Large intestine (tissue), 3 donors: ENCODE data around the gene PON3. TPM values are rescaled to one million over a fixed set of nuclear protein-coding genes. Genes with fewer than 3 reads are reported as not detected.

Experiments
- DNase-seq, 2 donors: peaks; one replicate each; pipeline versions ENCODE4 v3.0.0 to v3.0.0-alpha.2; 2013
- H3K27ac ChIP-seq: one replicate; pipeline ENCODE4 v1.5.1; 2013; ENCODE audit warnings: low read length
- H3K27me3 ChIP-seq: 2 replicates; pipeline ENCODE4 v1.6.1; 2013; ENCODE audit warnings: low read length; ENCODE audit not compliant: control insufficient read depth, insufficient read depth
- H3K36me3 ChIP-seq: 2 replicates; pipeline ENCODE4 v1.6.1; 2013; ENCODE audit warnings: low read length; ENCODE audit not compliant: control insufficient read depth, insufficient read depth
- H3K4me1 ChIP-seq: one replicate; pipeline ENCODE4 v1.6.1; 2013; ENCODE audit warnings: low read length; ENCODE audit not compliant: control insufficient read depth, insufficient read depth
- H3K4me3 ChIP-seq: one replicate; pipeline ENCODE4 v1.5.1; 2013; ENCODE audit warnings: low read length
- H3K9me3 ChIP-seq: one replicate; pipeline ENCODE4 v1.6.1; 2013; ENCODE audit warnings: mild to moderate bottlenecking, low read depth, low read length, moderate library complexity; ENCODE audit not compliant: control insufficient read depth
- WGBS: methylation state at CpG from one replicate; pipeline ENCODE4 v1.1.5; 2013; ENCODE audit warnings: low lambda C conversion rate; ENCODE audit not compliant: insufficient coverage; 5-methylcytosine and 5-hydroxymethylcytosine counted together
- polyA plus RNA-seq: library from polyadenylated mRNA; unstranded; fragments of 120-200 nt; gene quantifications from one replicate; pipeline ENCODE4 v1.2.1, GENCODE V29; 2013

PON3 gene
- polyA plus RNA-seq, 1 donor, result 10.6 TPM

DNA sequence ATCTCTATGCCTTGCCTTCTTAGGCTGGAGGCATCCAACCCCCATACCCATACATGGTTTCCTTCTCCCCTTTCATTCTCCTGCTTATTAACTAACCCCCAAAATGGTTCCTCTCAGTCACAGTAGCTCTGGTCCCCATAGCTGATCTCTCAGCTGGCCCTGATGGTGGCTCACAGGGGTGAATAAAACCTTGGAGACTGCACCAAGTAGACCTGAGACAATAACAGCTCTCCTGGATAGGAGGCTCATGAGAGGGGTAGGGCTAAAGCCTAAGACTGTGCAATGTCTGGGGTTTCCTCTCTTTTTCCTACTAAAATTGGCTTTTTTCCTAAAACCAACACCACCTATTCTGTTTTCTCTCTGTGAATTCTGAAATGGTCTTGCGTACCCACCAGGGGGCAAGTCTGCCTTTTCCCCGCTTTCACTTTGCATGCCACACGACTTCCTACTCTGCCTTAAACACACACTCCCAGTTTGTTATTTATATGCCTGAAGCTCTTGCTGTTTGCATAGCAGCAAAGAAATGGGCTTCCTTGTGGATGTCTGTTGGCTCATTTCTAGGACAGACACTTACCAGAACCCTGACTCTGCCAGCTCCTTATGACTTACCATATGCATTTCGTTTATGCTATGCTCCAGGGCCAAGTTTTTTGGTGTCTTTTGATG lies 53.4 kb downstream of the PON3 start:
- WGBS, result 68% methylated on average over 2 of the region's 4 CpGs
- Histone ChIP-seq H3K9me3 (no peaks in the 10 kb centered on the region), H3K27ac (no peak overlapping the region), H3K4me1 (no peaks in the 10 kb centered on the region), H3K36me3 (no peaks in the 10 kb centered on the region), H3K4me3 (no peak overlapping the region), H3K27me3 (no peaks in the 10 kb centered on the region)
- no peak for DNase-seq

DNA sequence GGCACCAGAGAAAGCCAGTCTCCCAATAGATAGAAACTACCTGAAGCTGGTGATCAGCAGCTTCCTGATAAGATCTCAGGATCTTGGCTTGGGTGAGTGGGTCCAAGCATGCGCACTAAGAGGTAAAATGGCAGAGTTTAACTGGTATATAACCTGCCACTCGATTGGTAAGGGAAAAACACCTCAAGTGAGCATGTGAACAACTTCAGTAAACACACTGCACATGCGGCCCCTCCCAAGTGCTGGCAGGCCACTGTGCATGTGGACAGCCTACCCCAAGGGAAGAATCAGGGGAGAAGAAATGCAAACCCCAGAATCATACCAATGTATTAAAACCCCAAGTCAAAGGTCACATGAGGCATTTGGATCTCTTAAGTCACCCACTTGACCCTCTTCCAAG lies 54.1 kb downstream of the PON3 start:
- Histone ChIP-seq H3K4me3 (no peak overlapping the region), H3K9me3 (no peaks in the 10 kb centered on the region), H3K4me1 (no peaks in the 10 kb centered on the region), H3K27me3 (no peaks in the 10 kb centered on the region), H3K36me3 (no peaks in the 10 kb centered on the region), H3K27ac (no peak overlapping the region)
- DNase-seq, result no peak
- WGBS, result no CpG with 5 or more reads among the region's 3 CpGs

DNA sequence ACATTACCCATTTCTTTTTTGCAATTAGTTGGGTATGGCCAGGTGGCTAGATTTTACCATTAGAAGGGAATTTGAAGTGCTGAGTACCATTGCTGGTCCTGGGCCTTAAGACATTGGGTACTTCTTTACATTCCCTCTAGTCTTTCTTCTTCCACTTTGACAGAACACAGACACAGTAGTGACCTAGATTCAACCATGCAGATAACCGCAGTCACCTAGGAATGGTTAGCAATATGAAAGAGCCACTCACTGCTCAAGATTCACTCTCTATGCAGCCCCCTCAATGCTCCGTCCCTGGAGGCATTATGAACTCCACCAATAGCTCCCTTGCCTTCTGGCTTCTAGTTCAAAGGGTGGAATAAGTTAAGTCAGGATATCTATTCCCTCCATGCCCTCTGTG lies 55.7 kb downstream of the PON3 start:
- H3K27me3 ChIP-seq, result no peaks in the 10 kb centered on the region
- H3K36me3 ChIP-seq, result no peaks in the 10 kb centered on the region
- no peak for DNase-seq
- H3K4me3 ChIP-seq, result no peak overlapping the region
- peaks cover 6% of the 10 kb centered on the region for H3K4me1 ChIP-seq
- H3K9me3 ChIP-seq, result no peaks in the 10 kb centered on the region
- WGBS, result no CpG with 5 or more reads among the region's 2 CpGs
- no peak overlapping the region for H3K27ac ChIP-seq

DNA sequence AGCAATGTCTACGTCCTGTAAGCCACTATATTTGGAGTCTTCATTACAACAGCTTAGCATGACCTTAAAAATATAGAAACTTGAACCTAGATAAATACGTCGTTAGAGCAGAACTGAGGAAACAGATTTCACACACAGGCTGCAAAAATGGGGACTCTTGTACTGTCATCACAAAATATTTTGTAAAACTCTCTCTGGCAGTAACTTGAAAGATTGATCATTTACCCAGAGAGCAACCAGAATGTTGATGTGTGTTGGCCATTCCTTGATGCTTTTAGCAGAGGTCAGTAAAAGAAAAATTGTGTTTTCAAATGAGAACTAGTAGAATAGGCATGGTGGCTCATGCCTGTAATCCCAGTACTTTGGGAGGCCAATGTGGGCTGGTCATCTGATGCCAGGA lies 57.3 kb downstream of the PON3 start:
- H3K36me3 ChIP-seq, result no peaks in the 10 kb centered on the region
- H3K27ac ChIP-seq, result no peak overlapping the region
- DNase-seq, result no peak
- no peaks in the 10 kb centered on the region for H3K27me3 ChIP-seq
- H3K9me3 ChIP-seq, result no peaks in the 10 kb centered on the region
- WGBS, result 90% methylated on average over 2 of the region's 3 CpGs
- peaks cover 6% of the 10 kb centered on the region for H3K4me1 ChIP-seq
- H3K4me3 ChIP-seq, result no peak overlapping the region

DNA sequence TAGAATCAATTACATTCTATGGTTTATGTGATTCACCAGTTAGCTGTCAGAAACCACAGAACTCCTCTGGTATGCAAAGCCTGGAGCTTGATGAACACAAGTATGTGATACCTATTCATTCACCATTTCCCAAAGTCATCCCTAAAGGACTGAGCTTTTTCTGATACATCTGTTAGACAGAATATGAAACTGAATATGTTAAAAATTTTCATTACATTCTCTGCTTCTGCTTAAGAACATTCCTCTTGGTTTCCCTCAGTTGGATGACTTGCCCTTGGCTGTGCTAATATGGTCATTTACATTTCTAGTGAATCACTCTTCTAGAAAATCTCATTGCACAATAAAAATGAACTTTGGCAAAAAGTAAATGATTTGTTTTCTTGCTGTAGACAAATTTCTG lies 61.1 kb downstream of the PON3 start:
- Histone ChIP-seq H3K36me3 (no peaks in the 10 kb centered on the region), H3K27ac (peak overlapping the region; percentile 37)

DNA sequence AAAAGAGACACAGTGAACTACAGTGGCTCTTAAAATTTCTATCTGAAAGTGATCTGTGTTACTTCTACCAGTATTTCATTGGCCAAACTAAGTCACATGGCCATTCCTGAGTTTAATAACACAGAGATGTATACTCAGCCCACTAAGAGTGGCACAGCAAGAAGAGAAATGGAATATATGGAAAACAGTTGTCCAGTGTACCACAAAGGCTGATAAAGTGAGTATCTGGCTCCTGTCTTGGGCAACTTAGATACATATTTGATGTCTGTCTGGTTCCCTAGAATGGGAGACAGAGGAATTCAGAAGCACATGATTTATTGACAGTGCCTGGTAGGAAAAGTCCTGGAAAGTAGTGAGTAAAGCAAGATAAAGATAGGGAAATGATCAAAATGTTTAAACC lies 61.7 kb downstream of the PON3 start:
- Histone ChIP-seq H3K36me3 (no peaks in the 10 kb centered on the region), H3K9me3 (no peaks in the 10 kb centered on the region), H3K4me1 (peaks cover 6% of the 10 kb centered on the region), H3K4me3 (no peak overlapping the region), H3K27ac (peak overlapping the region; percentile 37), H3K27me3 (no peaks in the 10 kb centered on the region)
- no peak for DNase-seq

More for the DNA sequence above, 61.1 kb downstream of the PON3 start:
- peaks cover 6% of the 10 kb centered on the region for H3K4me1 ChIP-seq
- DNase-seq, result no peak
- H3K4me3 ChIP-seq, result no peak overlapping the region
- no peaks in the 10 kb centered on the region for H3K9me3 ChIP-seq
- no peaks in the 10 kb centered on the region for H3K27me3 ChIP-seq

DNA sequence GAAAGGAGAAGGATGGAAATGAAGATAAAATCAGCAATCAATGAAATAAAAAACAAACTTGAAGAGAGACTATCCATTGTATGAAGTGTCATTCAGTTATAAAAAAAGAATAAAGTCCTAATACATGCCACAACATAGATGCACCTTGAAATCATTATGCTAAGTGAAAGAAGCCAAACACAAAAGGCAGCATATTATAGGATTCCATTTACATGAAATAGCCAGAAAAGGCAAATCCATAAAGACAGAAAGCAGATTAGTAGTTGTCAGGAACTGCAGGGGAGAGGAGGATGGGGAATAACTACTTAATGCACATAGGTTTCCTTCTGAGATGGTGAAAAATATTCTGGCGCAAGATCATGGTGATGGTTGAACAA lies 65.2 kb downstream of the PON3 start:
- H3K9me3 ChIP-seq, result no peaks in the 10 kb centered on the region
- WGBS, result 100% methylated on average over 1 of the region's 1 CpG
- H3K4me1 ChIP-seq, result peaks cover 5% of the 10 kb centered on the region
- H3K36me3 ChIP-seq, result no peaks in the 10 kb centered on the region
- no peaks in the 10 kb centered on the region for H3K27me3 ChIP-seq
- H3K27ac ChIP-seq, result no peak overlapping the region
- peak overlapping the region; percentile 16 for H3K4me3 ChIP-seq
- no peak for DNase-seq

DNA sequence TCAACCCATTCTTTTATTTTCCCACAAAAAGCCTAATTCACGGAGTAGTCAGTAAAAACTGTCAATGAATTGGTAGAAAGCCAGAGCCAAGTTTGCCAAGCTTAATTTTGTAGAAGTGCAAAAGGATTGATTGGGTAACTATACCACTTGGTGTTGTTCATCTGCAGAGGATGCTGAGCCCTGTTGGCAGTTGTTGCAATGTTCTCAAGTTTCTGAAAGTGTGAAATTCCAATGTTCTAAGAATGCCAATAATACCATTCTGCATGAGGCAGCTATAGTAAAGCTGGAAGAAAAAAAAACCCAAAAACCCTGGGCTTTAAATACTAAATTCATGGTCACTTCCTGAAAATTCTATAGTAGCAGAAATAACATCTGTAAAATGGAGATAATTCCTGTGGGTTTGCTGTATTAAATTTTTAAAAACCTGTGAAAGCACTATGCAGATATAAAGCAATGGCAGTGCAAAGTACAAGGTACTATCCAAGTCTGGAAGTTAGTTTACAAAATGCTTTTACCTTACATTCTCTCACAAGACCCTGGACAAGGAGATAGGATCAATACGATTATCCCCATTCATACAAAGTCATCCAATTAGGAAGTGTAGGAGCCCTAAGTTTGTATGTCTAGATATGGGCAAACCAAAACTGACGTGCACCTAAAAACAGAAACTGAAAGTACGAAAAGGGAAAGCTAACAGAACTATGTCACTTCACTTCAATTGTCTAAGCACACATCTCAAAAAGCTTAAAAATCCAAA lies 65.8 kb downstream of the PON3 start:
- Histone ChIP-seq H3K9me3 (no peaks in the 10 kb centered on the region), H3K36me3 (no peaks in the 10 kb centered on the region), H3K27me3 (no peaks in the 10 kb centered on the region), H3K4me1 (no peaks in the 10 kb centered on the region), H3K4me3 (peak overlapping the region; percentile 16), H3K27ac (no peak overlapping the region)
- 26% methylated on average over 2 of the region's 4 CpGs for WGBS
- DNase-seq, result peak in 1 of 2 donors; percentile 66

DNA sequence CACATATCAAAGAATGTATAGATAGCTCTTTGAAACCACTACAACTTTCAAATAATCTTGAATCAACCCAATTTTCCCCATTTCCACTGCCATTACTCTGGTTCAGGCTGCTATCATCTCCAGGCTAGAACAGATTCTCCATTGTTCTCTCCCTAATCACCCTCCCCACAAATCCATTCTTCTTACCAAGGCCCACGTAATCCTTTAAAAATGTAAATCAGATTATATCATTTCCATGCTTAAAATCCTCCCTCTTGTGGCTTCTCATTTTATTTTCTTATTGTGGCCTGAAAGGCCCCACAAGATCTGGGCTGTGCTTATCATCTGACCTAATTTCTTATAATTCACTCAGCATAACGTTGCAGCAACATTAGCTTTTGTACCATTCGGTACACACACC lies 68.8 kb downstream of the PON3 start:
- H3K27me3 ChIP-seq, result no peaks in the 10 kb centered on the region
- H3K27ac ChIP-seq, result no peak overlapping the region
- H3K9me3 ChIP-seq, result no peaks in the 10 kb centered on the region
- no peaks in the 10 kb centered on the region for H3K36me3 ChIP-seq
- H3K4me3 ChIP-seq, result no peak overlapping the region
- 81% methylated on average over 3 of the region's 3 CpGs for WGBS
- DNase-seq, result no peak
- peaks cover 11% of the 10 kb centered on the region for H3K4me1 ChIP-seq

DNA sequence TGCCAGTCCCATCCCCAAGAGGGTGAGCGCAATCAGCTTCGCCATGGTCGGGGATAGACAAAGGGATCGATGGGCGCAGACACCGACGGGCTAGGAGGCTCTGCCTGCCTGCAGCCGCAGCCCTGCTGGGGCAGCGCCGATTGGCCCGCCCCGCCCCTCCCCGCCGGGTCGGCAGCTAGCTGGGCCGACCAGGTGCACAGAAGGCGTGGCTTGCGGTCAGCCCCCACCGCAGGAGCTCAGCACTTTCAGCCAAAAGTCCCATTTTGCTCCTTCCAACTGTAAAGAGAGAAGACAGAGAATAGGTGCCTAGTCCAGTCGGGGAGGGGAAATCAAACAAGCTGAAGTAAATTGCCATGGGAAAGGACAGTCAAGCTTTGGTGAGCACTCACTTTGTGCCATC lies 71.7 kb downstream of the PON3 start, which contains the start of gene PON1:
Gene PON1, minus strand, starts transcription at position 102 of the 400 bp plus-strand sequence. Its CDS starts 57 bp downstream, at position 45.
- WGBS, result 20% methylated on average over 1 of the region's 20 CpGs

More for the DNA sequence above, 71.7 kb downstream of the PON3 start, which contains the start of gene PON1:
- peak in 1 of 2 donors; percentile 42 for DNase-seq
- no peak within 1 kb of the TSS for H3K4me3 ChIP-seq
- no peaks in the 10 kb centered on the region for H3K9me3 ChIP-seq
- no peaks in the 10 kb centered on the region for H3K27me3 ChIP-seq
- no peak within 1 kb of the TSS for H3K27ac ChIP-seq
- peaks cover 27% of the 10 kb centered on the region for H3K4me1 ChIP-seq
- H3K36me3 ChIP-seq, result no peaks in the 10 kb centered on the region
